Measurements from ENCODE around the gene RXFP4.

DNA sequence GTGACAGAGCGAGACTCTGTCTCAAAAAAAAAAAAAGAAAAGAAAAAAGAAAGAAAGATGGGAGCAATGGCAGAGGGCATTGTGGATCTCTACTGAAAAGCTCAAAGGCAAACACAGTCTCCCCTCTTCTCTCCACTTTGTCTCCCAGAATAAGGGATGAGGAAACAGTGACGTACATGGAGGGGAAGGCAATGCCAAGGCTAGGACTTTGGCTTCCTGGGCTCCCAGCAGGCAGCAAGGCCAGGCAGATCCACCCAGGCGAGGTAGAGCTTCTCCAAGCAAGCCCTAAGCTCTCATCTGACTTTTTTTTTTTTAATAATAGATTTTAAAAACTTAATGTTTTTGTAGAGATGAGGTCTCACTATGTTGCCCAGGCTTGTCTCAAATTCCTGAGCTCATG lies 32.3 kb downstream of the RXFP4 start:
- TF ChIP-seq, protein P1, sequence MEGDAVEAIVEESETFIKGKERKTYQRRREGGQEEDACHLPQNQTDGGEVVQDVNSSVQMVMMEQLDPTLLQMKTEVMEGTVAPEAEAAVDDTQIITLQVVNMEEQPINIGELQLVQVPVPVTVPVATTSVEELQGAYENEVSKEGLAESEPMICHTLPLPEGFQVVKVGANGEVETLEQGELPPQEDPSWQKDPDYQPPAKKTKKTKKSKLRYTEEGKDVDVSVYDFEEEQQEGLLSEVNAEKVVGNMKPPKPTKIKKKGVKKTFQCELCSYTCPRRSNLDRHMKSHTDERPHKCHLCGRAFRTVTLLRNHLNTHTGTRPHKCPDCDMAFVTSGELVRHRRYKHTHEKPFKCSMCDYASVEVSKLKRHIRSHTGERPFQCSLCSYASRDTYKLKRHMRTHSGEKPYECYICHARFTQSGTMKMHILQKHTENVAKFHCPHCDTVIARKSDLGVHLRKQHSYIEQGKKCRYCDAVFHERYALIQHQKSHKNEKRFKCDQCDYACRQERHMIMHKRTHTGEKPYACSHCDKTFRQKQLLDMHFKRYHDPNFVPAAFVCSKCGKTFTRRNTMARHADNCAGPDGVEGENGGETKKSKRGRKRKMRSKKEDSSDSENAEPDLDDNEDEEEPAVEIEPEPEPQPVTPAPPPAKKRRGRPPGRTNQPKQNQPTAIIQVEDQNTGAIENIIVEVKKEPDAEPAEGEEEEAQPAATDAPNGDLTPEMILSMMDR (conservative IDR thresholded peaks at IDR 0.05), result no peak
- no peak for TF ChIP-seq EZH2 (IDR thresholded peaks at IDR 0.05; ENCODE audit: low read depth)
